SKM-1 treated with dmso at 0.1 percent for 144 hours (cell line): ENCODE results near the gene RASGRF1.

Experiments
- DNase-seq: peaks from one replicate; lab custom pipeline; 2025; ENCODE audit not compliant: unreplicated experiment; lab: John Stamatoyannopoulos, UW

Gene RASGRF1

DNA sequence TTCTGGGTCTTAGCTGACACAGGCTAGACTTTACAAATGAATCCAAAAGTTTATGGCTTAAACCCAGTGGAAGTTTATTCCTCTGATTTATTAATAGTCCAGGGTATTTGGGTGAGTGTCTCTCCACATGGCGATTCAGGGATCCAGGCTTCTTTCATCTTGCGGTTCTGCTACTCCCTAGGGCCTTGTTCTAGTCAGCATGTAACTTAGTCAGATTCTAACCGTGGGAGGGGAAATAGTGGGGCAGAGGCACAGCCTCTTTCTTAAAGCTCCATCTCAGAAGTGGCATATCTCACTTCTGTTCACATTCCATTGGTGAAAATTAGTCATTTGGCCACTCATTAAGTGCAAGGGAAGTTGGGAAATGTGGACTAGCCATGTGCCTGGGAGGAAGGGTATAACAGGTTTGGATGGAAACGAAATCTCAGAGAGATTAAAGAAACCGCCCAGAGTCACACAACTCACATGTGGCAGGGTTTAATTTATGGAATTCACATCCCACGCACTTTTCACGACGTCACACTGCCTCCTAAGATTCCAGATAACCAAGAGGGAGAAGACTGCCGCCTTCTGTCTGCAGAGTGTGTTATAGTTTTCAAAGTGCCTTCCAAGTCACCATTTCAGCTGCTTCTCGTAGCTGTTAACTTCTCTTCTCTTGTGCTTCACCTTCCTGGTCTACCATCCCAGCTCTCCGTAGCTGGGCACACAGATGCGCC, 11.4 kb upstream of the RASGRF1 start:
- DNase-seq: no peak

DNA sequence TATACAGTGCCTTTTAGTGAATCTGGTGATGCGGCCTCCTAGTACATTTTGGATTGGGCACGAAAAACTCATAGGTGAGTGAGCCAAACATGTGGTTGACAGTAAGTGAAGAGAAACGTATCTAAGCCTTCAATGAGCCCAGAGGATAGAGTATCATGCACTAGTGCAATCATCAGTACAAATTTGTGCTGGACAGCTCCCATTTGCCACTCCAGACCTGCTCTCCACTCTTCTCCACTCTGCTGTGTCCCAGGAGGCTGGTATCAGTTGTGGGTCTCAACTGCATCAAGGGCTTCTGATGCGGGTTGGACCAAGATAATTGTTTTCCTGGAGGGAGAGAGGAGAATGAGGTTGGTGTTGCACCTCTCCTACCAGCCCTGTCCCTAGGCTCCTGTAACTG, 9.1 kb upstream of the RASGRF1 start:
- DNase-seq: no peak

DNA sequence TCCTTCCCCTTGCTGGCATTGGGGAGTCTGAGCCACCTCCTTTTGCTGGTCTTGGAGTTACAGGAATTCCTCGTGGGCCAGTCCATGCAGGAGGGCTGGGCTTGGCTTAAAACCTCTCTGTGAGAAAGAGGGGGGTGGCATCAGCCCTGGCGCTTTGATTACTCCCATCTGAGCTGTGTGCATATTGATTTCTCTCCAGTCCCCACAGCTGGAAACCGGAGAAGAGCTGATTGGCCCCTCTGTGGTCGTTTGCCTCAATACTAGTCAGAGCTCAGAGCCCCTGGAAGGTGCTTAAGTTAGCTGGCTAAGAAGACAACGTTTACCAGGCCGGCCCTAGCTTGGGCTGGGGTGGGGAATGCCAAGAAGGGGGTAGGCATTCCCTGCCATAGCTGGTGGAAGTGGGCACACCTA, 4.0 kb upstream of the RASGRF1 start:
- no peak for DNase-seq

DNA sequence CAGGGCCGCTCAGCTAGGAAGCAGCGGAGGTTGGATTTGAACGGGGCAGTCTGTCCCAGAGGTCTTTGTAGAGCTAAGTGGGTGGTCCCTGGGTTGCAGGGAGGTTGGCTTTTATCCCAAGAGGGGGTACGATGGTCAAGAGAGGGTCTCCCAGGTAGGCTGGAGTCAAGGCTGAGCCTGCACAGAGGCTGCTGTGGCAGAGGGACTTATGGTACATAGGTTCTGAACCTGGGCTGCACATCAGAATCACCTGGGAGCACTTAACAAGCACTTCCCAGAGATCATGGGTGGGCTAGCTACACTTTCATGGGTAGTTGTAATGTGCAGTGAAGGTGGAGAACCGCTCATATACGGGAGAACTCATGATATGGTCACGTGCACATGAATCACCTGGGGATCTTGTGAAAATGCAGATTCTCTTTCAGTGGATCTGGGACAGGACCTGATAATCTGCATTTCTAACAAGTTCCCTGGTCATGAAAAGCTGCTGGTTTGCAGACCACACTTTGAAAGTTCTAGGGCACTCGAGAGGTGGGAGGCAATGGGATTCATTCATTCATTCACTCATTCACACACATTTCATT, 2.9 kb upstream of the RASGRF1 start:
- no peak for DNase-seq

DNA sequence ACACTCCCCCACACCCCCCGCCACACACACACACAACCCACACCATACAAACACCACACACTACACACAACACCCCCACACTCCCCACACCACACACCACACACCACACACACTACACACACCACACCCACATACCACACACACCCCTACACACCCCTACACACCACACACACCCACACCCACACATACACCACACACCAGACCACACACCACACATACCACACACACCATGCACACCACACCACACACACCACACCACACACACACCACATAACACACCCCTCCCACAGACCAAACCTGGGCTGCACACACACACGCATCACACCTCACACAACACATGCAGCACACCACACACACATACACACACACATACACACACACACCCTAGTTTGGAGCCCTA, 1.8 kb upstream of the RASGRF1 start:
- no peak for DNase-seq

DNA sequence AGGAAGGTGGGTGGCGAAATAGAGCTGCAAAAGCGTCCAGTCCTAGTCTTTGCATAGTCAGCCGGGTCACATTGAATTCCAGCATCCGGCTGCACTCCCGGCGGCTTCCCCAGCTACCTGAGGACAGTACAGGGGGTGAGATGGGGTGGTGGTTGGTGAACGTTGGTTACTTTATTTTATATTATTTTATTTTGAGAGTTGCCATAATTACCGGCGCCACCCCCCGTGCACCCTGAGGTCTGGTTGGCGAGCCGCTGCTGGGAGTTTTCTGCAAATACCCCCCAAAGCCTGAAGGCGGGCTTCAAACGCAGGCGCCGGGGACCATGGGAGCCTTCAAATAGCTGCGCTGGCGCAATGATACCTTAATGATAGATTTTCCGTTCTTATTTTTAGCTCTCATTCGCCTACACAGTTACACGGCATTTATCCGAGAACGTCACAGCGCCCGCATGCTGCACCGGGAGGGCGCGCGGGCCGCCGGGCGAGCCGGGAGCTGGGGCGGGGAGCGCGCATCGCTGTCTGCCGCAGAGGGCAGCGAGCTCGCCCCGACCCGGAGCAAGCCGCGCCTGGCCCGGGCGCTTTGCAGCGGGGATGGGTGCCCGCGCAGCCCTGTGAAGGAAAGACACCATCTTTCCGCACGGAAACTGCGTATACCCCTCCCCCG, 756 bp upstream of the RASGRF1 start:
- no peak for DNase-seq

DNA sequence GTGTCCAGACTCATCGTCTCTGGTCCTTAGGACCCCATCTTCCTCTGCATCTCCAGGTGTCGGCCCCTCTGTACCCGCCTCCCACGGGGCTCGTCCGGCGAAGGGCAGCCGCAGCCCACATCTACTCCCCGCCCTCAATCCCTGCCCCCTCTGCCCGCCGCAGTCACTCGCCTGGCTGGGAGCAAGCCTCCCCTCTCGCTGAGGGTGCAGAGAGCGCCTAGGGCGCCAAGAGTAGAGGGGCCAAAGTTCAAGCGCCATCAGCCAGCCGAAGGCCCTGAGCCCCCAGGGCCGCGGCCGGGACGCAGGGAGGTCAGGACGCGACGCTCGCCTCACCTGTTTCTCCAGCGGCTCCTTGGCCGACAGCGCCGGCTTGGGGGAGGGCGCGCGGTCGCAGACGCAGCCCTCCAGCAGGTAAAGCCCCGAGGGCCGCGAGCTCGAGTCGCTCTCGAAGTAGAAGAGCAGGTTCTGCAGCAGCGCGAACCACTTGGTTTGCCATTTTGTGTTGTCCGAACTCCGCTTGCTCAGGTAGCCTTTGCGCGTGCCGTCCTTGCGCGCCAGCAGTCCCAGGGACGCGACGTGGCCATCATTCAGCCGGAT, 592 bp downstream of the RASGRF1 start:
- DNase-seq: no peak

DNA sequence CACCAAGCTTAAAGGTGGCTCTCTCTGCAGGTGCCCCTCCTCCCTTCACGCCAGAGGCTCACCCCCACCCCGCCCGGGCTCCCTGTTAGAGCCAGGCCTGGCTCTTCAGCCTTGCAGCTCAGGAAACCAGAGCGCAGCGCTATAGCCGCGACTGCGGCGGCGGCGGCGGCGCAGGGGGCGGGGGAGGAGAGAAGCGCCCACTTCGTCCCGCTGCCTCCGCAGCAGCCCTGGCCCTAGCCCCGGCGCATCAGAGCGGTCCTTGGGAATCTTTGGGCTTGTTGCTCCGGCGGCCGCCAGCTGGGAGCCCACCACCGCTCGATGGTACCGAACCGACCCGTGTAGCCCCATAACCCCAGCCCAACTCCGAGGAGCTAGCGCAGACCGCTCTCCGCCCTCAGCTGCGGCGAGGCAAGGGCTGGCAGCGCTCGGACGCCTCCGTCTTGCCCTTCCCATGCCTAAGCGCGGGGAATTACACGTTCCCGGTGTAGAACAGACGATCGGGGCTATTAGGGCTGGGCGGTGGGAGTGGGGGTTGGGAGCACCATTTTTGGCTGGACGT, 1.2 kb downstream of the RASGRF1 start:
- no peak for DNase-seq

DNA sequence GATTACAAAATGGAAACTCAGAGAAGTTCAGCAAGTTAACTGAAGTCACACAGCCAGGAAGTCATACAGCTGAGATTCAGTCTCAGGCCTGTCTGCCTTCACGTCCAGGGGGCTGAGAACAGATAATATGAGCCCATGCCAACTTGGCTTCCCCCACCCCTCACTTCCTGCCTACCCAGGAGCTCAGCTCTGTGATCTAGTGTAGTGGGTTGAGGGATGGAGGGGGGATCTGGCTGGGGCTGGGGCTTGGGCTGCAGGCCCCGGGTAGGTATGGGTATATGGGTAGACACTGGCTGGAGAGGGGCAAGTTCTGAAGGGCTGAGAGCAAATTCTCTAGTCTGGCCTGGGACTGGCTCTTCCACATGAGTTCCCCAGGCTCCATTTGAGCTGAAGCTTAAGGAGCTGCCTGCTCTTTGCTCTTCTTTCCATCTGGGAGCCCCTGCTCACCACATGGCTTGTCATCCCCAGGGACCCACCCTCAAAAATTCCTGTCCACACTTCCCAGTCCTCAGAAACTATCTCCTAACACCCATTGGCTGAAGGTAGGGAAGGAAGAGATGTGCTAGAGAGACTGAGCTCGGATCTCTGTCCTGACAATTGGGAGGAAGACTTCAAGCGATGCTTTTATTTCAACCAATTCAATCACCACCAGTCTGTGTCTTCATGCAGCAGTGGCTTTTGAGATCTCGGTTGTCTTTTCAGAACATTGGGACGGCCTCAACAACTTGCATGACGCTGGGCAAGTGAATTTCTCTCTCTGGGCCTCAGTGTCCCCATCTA, 2.0 kb downstream of the RASGRF1 start:
- no peak for DNase-seq

DNA sequence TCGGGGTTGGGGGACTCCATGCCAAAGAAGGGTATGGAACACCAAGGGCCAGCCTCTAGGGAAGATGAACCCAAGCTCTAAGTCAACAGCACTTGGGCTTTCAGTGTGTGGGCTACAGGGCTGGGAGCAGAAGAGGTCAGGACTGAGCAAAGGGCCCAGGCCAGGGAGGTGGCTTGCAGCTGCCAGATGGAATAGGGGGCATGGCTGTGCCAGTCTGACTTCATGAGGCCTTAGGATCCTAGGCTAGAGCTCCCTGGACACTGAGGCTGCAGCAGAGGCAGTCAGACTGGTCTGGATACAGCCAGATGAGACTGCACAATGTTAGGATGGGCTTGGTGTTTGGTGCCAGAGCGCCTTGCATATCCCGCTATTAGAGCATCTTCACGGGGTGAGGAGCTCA, 3.8 kb downstream of the RASGRF1 start:
- DNase-seq: no peak

DNA sequence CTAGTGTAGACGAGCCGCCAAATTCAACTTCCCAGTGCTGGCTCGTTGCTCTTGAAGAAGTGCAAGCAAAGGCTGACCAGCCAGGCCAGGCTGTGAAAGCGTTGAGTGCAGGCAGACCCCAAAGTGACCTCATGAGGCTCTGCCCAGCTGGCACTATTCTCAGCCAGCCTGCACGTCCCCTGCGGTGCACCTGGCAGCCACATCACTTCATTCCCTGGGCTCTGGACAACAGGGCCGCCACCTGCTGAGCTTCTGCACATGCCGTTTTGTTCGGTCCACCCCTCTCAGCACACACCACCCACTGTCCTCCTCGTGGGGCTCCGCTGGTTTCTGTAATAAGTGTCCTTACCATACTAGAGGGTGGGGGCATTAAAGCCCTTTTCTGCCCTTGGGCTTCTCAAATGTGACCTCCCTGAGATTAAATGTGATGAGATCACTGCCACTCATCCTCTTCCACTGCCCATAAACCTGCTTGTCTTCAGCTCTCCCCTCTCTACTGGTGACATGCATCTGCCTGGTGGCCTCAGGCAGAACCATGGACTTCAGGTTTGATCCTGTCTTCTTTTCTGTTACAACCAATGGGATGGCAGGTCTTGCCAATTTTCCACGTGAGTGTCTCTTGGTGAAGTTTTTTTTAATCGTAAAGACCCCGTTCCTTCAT, 6.1 kb downstream of the RASGRF1 start:
- DNase-seq: no peak

DNA sequence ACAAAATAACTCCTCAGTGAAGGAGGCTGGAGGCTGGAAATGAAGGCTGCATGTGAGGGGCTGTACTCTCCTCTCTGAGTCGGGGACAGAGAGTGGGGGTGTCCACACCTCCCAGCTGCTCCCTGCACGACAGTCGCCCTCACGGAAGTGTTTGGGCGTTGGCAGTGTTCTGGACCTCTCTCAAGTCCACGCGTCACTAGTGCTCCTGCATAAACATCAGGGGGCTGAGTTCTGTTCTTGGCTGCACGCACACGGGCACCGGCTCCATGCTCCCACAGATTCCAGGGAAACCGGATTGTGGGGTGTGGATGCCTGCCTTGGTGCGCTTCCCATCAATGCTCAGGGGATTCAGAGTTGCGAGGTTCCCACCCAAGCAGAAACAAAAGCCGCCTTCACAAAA, 7.4 kb downstream of the RASGRF1 start:
- no peak for DNase-seq

DNA sequence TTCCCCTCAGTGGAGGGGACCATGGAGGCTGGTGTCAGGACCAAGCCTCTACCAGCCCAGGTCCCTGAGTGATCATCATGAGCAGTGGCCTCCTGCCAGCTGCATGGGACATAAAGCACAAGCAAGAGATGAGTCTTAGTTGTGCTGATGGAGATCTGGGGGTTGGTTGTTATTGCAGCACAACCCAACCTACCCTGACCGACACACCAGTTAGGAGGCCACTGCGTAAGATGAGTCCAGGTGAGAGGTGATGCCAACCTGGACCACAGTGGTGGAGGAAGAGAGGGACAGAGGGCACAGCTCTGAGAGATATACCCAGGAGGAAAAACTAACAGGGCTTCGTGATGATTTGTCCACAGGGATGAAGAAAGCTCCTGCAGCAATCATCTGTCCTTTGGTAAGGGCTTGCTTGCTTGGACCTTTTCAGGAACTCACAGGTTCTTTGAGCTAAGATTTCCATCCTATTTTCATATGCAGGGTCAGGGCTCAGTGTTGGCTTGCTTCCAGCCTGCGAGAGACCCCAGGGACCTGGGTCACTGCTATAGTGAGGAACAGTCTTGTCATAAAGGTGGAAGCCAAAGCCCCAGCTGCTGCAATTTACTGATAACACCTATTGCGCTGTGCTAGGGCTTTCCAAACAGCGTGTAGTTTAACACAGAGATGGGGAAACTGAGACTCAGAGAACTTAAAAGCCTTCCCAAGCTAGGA, 8.1 kb downstream of the RASGRF1 start:
- no peak for DNase-seq

DNA sequence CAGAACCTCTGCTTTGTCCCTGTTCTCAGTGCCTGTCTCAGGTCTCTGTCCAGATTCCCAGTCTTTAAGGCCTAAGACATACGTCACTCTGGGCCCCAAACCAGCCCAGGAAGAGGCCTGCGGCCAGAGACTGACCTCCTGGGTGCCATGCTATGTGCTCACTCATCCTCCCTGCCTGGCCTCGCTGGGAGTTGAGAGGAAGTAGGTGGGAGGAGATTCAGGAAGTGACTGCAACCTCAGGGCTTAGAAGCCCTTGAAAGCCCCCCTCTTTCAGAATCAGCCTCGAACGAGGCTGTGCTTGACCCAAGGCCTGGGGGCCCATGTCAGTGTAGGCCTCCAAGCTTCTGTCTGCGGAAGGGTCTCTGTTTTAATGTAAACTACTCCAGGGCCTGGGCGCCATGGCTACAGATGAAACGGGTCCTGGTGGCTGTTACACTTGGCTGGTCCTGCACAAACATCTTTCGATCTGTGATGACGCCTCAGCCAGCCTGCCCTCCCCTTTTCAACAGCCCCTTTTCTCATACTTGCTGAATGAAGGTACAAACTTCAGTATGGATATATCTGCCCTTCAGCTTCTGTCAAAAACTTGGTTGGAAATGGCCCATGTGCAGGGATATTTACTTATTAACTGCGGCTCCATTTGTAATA, 11.7 kb downstream of the RASGRF1 start:
- DNase-seq: no peak

DNA sequence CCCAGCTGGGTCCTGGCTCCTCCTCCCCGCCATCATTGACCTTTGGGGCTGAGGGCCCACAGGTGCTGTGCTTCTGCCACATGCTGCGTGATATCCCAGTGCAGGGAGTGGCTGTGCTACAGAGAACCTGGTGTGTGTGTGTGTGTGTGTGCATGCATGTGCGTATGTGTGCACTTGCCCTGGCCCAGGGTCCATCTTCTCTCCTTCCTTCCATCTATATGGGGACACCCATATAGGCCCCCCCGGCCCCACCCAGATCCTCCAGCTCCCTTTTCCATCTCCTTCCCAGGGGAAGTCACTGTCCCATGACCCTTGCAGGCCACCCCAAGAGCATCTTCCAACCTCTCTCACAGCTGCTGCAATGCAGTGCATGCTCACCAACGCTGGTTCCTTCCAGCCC, 12.6 kb downstream of the RASGRF1 start:
- no peak for DNase-seq

DNA sequence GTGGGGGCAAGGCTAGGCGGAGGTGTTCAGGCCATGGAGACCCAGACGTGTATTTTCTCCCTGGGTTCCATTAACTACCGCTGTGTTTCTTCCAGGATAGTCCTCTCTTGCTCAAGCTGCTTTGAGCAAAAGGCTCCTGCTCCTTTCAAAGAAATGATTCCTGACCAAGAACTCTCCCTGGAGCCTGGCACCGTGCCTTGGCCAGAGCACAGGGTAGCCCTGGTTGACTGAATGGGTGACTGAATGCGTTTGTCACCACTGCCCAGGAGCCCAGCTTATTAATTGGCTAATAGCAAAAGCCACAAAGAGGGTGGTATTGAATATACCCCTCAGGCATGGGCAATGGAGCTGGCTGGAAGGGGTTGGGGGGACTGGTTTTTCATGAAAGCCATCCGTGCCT, 13.9 kb downstream of the RASGRF1 start:
- no peak for DNase-seq

DNA sequence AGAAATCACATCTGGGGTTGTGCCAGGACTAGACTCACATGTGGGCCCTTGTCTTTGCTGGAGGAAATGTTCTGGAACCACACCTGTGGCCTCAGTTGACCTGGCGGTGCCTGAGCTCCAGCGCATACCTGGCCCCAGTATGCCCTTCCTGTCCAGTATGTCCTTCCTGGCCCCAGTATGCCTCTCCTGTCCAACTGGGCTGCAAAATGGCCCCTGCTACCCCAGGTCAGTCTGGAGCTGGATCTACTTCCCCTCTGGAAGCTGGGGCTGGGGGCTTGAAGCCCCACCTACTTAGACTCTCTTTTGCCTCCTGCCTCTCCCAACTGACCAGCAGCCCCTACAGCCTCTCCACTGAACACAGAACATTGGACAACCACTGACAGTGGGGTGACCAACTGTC, 15.3 kb downstream of the RASGRF1 start:
- DNase-seq: no peak

DNA sequence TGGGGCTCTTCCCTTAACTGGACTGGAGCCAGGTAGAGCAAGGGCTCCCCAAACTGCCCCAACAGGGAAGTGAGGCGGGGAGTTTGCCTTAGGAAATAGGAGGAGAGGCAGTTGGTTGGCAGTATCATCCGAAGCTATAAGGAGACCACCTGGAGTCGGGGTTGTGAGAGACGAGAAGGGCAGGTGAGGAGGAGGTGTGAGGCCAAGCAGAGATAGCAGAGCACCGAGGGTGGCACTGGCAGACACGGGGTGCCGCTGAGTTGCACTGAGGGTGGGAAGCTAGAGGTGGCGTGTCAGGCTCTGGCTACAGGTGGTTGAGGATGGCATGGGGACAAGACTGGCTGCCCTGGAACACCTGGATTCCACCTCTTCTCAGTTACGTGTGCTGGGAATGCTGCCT, 17.2 kb downstream of the RASGRF1 start:
- no peak for DNase-seq

DNA sequence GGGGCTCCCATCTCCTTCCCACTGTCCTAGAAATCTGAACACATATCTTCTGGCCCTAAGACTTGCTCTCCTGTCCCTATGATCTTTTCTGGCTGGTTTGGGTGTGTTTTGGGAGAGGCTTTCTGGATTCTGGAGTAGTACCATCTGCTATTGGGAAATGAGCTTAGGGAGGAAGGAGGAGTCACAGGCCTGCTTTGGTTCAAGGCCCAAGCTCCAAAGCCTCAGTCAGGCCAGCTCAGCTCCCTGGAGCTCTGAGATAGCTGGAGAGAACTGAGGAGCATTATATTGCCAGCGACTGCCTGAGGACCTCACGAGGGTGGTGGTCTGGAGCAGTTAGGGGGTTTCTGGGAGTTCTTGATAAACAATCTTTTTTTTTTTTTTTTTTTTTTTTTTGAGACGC, 18.7 kb downstream of the RASGRF1 start:
- no peak for DNase-seq

DNA sequence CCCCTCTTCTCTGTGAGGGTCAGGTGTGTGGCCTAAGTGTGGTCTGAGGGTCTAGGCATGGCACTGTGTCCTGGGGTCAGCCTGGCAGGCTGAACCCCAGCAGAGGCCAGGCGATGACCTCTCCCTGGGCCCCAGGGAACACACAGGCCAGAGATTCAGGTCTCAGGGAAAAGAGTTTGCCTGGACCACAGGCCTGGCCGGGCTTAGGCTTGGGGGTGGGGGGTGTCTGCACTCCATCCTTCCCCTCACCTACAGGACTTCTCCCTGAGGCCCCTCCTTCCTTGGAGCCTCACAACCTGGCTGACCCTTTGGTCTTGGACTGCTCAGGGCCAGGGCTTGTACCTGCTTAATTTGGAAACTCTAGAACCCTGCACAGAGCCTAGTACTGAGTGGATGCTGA, 21.8 kb downstream of the RASGRF1 start:
- no peak for DNase-seq
